ENCODE data around the gene FGD4.
"Not testable (repeated sequence)": the region's sequence is repeated elsewhere in the genome, so short reads cannot be mapped to it uniquely, and the experiment has no call there.

FGD4 gene

DNA sequence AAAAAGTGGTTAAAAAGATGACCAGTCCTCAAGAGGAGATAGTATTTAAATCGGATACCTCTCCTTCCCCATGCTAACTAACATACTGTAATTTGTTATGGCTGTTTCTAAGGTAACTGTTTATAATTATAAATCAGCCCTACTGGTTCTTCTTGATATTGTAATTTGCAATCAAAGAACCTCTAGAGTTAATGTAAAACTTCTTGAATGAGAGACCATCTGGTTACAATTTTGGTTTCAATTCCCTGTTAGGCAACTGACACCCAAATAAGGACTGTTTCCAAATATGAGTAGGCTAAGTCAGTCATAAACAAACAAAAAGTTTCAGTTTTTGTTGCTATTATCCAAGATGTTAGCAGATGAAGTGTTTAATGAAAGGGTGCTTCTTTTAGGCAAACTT, 159.5 kb downstream of the FGD4 start:
- peaks cover under 1% of the 10 kb centered on the region for H3K9me3 ChIP-seq (ENCODE audit: low read length)
- H3K27me3 ChIP-seq (ENCODE audit: insufficient read depth, low read length) = no peaks in the 10 kb centered on the region
- H3K4me3 ChIP-seq (ENCODE audit: low read length) = no peak overlapping the region
- no peak overlapping the region for H2AFZ ChIP-seq (ENCODE audit: low read depth, low read length)
- H3K4me1 ChIP-seq (ENCODE audit: insufficient read depth, low read length) = peaks cover 12% of the 10 kb centered on the region
- peaks cover under 1% of the 10 kb centered on the region for H3K36me3 ChIP-seq (ENCODE audit: insufficient read depth, low read length)

DNA sequence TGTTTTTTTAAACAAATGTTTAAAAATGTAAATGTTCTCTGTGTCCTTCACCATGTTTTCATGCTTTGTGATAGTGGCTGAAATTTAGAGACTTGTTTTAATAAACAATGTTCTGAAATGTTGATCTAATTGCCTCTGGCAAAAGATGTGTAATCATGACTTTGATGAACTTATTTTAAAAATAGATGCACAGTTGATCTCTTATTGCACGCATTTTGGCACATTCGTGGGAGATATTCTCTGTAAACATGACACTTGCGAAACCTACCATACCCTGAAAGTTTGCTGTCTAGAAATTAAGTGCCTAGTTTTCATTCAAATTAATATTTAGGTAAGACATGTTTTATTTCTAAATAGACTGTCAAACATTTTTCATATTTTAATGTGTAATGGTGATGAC, 160.1 kb downstream of the FGD4 start:
- Histone ChIP-seq H3K4me1 (ENCODE audit: insufficient read depth, low read length) (peaks cover 12% of the 10 kb centered on the region), H2AFZ (ENCODE audit: low read depth, low read length) (no peak overlapping the region), H3K4me3 (ENCODE audit: low read length) (no peak overlapping the region), H3K36me3 (ENCODE audit: insufficient read depth, low read length) (peaks cover 6% of the 10 kb centered on the region), H3K9me3 (ENCODE audit: low read length) (peaks cover 4% of the 10 kb centered on the region), H3K27me3 (ENCODE audit: insufficient read depth, low read length) (no peaks in the 10 kb centered on the region)

DNA sequence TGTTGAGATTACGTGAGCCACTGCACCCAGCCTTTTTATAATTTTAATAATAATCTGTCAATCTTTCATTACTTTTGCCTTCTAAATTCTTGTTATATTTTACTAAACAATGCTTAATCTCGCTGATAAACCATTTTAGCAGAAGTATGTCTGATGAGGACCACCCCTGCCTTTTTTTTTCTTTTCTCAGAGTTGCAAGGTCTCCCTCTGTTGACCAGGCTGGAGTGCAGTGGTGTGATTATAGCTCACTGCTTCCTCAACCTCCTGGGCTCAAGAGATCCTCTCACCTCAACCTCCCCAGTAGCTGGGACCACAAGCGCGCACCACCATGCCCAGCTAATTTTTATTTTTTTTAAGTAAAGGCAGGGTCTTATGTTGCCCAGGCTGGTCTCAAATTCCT, 161.2 kb downstream of the FGD4 start:
- Histone ChIP-seq H3K36me3 (ENCODE audit: insufficient read depth, low read length) (peaks cover 16% of the 10 kb centered on the region), H3K9me3 (ENCODE audit: low read length) (peaks cover 4% of the 10 kb centered on the region), H2AFZ (ENCODE audit: low read depth, low read length) (no peak overlapping the region), H3K27me3 (ENCODE audit: insufficient read depth, low read length) (no peaks in the 10 kb centered on the region), H3K4me3 (ENCODE audit: low read length) (no peak overlapping the region), H3K4me1 (ENCODE audit: insufficient read depth, low read length) (peaks cover 12% of the 10 kb centered on the region)

DNA sequence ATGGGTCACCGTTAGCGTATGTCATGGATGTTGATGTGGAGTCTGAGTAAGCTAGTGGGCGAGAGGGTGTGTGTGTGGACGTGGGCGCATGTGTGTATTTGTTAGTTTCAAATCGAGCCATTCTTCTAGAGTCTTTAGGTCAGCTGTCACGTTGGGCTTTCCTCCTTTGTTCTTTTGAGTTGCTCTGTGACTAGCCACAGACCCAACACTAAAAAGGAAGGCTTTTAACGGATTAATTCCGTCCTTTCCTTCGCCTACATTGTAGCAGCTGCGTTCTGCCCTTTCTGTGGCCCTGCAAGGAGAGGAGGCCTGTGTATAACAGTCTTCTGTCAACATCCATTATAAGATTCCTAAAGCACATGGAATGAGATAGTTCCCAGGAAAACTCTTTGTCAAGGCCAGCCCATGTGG, 162.6 kb downstream of the FGD4 start:
- Histone ChIP-seq H3K27me3 (ENCODE audit: insufficient read depth, low read length) (no peaks in the 10 kb centered on the region), H3K36me3 (ENCODE audit: insufficient read depth, low read length) (peaks cover 22% of the 10 kb centered on the region), H3K9me3 (ENCODE audit: low read length) (peaks cover 4% of the 10 kb centered on the region), H3K4me1 (ENCODE audit: insufficient read depth, low read length) (peaks cover 26% of the 10 kb centered on the region), H3K4me3 (ENCODE audit: low read length) (peak overlapping the region; percentile 18), H2AFZ (ENCODE audit: low read depth, low read length) (no peak overlapping the region)

DNA sequence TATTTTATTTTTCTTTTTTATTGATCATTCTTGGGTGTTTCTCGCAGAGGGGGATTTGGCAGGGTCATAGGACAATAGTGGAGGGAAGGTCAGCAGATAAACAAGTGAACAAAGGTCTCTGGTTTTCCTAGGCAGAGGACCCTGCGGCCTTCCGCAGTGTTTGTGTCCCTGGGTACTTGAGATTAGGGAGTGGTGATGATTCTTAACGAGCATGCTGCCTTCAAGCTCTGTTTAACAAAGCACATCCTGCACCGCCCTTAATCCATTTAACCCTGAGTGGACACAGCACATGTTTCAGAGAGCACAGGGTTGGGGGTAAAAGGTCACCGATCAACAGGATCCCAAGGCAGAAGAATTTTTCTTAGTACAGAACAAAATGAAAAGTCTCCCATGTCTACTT, 163.1 kb downstream of the FGD4 start:
- Histone ChIP-seq H3K4me3 (ENCODE audit: low read length) (peak overlapping the region; percentile 18), H3K36me3 (ENCODE audit: insufficient read depth, low read length) (peaks cover 22% of the 10 kb centered on the region), H3K4me1 (ENCODE audit: insufficient read depth, low read length) (peaks cover 31% of the 10 kb centered on the region)
- H3K27me3 ChIP-seq (ENCODE audit: insufficient read depth, low read length); H3K9me3 ChIP-seq (ENCODE audit: low read length); H2AFZ ChIP-seq (ENCODE audit: low read depth, low read length): not testable (repeated sequence)

DNA sequence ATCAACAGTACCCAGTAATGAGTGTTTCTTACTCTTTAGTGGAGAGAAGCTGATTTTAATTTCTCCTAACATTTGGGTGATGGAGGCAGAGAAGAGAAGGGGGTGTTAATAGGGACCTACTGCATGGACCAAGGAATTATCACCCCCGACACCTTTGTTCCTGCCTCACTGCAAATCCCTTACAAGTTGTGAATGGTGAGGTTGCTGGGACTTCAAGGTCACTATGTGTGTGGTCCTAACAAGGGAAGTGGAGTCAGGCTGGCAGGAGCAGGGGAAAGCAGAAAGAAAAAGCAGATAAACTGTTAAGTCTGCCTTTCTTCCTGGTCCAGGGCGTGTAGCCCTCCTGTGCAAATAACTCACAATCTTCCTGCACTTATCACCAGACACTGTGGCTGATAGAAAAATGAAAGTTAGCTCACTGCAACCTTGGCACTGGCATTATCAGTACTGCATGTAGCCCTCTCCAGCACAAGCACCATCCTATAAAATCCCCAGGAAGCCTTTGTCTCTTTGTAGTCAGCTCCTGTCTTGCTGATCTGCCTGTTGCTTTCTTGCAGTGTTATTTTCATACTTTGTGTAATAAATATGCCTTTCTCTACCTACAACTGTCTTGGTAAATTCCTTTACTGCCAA, 167.4 kb downstream of the FGD4 start:
- no peak overlapping the region for H3K4me3 ChIP-seq (ENCODE audit: low read length)

DNA sequence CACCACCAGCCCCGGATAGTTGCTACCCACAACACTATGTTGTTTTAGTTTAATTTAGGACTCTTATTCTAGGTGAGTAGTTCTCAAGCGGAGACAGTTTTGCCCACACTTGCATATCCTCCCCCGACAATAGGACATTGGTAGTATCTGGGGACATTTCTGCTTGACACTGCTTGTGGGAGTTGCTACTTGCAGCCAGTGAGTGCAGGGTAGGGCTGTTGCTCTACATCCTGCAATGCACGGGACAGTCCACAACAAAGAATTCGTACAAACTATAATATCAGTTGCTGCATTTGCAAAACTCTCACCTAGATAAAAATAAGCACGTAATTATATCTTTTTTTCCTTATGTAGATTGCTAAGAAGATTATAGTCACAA, 167.9 kb downstream of the FGD4 start:
- H3K4me1 ChIP-seq (ENCODE audit: insufficient read depth, low read length) = peaks cover 20% of the 10 kb centered on the region
- no peaks in the 10 kb centered on the region for H3K27me3 ChIP-seq (ENCODE audit: insufficient read depth, low read length)
- no peak overlapping the region for H3K4me3 ChIP-seq (ENCODE audit: low read length)
- no peak overlapping the region for H2AFZ ChIP-seq (ENCODE audit: low read depth, low read length)
- peaks cover 22% of the 10 kb centered on the region for H3K36me3 ChIP-seq (ENCODE audit: insufficient read depth, low read length)
- H3K9me3 ChIP-seq (ENCODE audit: low read length) = peaks cover 4% of the 10 kb centered on the region

More for the DNA sequence above, 167.4 kb downstream of the FGD4 start:
- Histone ChIP-seq H2AFZ (ENCODE audit: low read depth, low read length) (no peak overlapping the region), H3K36me3 (ENCODE audit: insufficient read depth, low read length) (peaks cover 22% of the 10 kb centered on the region), H3K4me1 (ENCODE audit: insufficient read depth, low read length) (peaks cover 23% of the 10 kb centered on the region), H3K9me3 (ENCODE audit: low read length) (peaks cover 4% of the 10 kb centered on the region), H3K27me3 (ENCODE audit: insufficient read depth, low read length) (no peaks in the 10 kb centered on the region)

DNA sequence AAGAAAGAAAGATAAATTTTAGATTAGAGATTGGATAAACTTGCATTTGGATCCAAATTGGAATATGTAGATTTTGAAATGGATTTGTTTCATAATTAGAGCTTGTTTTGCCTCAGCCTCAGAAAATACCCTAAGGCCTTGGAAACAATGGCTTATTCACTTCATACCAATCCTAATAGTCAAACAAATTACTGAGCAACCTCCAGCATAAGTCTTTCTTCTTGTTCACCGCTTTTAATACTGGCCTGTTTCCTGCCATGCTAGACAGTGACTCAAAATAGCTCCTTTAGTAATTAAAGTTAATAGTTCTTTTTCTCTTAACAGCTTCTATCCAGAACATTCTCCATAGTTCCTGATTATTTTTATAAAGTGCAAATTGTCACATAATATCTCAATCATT, 168.9 kb downstream of the FGD4 start:
- Histone ChIP-seq H3K4me1 (ENCODE audit: insufficient read depth, low read length) (peaks cover 20% of the 10 kb centered on the region), H3K27me3 (ENCODE audit: insufficient read depth, low read length) (no peaks in the 10 kb centered on the region), H3K9me3 (ENCODE audit: low read length) (peaks cover 4% of the 10 kb centered on the region), H2AFZ (ENCODE audit: low read depth, low read length) (no peak overlapping the region), H3K4me3 (ENCODE audit: low read length) (no peak overlapping the region), H3K36me3 (ENCODE audit: insufficient read depth, low read length) (peaks cover 22% of the 10 kb centered on the region)

DNA sequence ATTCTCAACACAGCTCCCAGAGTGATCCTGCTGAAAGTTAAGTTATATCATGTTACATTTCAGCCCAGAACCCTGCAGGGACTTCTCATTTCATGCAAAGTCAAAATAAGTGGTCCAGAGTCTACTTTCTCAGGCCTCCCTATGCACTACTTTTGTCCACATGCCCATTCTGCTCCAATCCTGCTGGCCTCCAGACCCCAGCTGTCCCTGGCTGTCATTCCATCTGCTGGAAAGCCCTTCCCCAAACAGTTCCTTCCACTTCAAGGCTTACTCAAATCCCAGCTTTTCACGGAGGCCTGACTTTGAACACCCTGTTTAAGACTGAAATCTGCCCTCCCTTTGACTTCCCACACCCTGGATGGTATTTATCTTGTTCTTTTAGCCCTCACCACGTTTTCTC, 169.9 kb downstream of the FGD4 start:
- Histone ChIP-seq H3K27me3 (ENCODE audit: insufficient read depth, low read length) (no peaks in the 10 kb centered on the region), H3K4me3 (ENCODE audit: low read length) (no peak overlapping the region), H3K4me1 (ENCODE audit: insufficient read depth, low read length) (peaks cover 20% of the 10 kb centered on the region), H3K36me3 (ENCODE audit: insufficient read depth, low read length) (peaks cover 18% of the 10 kb centered on the region), H2AFZ (ENCODE audit: low read depth, low read length) (no peak overlapping the region), H3K9me3 (ENCODE audit: low read length) (peaks cover under 1% of the 10 kb centered on the region)

DNA sequence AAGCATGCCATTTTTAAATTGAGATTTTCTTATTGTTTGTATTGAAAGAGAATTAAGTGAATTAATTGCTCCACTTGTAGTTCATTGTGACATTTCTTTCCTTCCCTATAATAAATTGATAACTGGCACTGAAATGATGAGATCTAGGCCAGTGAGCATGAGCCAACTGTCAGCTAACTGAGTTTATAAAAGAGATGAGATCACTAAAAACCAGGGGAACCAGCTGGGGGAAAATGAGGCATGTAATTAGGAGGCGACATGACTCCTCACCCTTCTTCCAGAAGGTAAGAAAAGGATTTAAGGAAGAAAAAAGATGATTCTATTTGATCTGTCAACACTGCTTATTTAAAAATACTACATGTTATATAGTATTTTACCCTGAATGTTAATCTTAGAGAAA, 175.2 kb downstream of the FGD4 start:
- Histone ChIP-seq H3K36me3 (ENCODE audit: insufficient read depth, low read length) (peaks cover 17% of the 10 kb centered on the region), H3K4me3 (ENCODE audit: low read length) (no peak overlapping the region), H3K27me3 (ENCODE audit: insufficient read depth, low read length) (no peaks in the 10 kb centered on the region), H3K9me3 (ENCODE audit: low read length) (peaks cover 5% of the 10 kb centered on the region), H2AFZ (ENCODE audit: low read depth, low read length) (no peak overlapping the region), H3K4me1 (ENCODE audit: insufficient read depth, low read length) (peaks cover 2% of the 10 kb centered on the region)

DNA sequence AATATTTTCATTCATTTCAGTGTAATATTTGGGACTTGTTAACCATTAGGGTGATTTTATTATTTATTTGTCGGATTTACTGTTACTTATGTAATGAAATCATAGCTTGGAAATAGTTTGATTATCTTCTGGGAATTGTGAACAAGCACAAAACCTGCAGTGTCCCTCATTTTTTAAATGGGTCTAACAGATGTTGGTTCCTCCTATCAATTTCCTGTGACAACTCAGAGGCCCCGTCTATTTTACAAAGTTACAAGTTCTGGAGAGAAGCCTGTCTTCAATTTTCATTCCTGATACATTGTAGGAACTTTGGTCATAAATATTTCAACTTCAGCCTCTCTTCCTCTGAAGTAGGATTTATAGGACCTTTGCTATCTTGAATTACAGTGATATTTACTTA, 178.0 kb downstream of the FGD4 start:
- peaks cover 32% of the 10 kb centered on the region for H3K36me3 ChIP-seq (ENCODE audit: insufficient read depth, low read length)

DNA sequence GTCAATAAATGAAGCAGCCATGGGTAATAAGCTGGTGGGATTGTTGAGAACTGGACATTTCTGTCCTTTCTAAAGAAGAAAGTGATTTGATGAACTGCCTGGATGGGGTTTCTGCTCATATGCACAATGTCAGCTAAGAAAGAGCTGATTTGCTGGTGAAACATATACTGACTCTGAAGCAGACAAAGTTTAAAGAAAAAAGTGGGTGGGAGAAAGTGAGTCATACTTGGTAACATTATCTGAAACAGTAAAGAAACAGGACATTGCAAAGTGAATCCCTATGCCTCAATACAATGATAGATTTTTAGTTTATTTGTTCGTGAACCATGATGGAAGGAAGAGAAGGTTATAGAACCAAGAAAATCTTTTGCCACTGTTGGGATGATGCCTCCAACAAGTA, 184.2 kb downstream of the FGD4 start:
- Histone ChIP-seq H2AFZ (ENCODE audit: low read depth, low read length) (no peak overlapping the region), H3K4me3 (ENCODE audit: low read length) (no peak overlapping the region), H3K27me3 (ENCODE audit: insufficient read depth, low read length) (no peaks in the 10 kb centered on the region), H3K9me3 (ENCODE audit: low read length) (peaks cover 3% of the 10 kb centered on the region), H3K36me3 (ENCODE audit: insufficient read depth, low read length) (peaks cover 31% of the 10 kb centered on the region), H3K4me1 (ENCODE audit: insufficient read depth, low read length) (peaks cover 5% of the 10 kb centered on the region)

More for the DNA sequence above, 178.0 kb downstream of the FGD4 start:
- H3K4me1 ChIP-seq (ENCODE audit: insufficient read depth, low read length) = peaks cover 2% of the 10 kb centered on the region
- no peaks in the 10 kb centered on the region for H3K27me3 ChIP-seq (ENCODE audit: insufficient read depth, low read length)
- H3K4me3 ChIP-seq (ENCODE audit: low read length) = no peak overlapping the region
- no peak overlapping the region for H2AFZ ChIP-seq (ENCODE audit: low read depth, low read length)
- peaks cover 8% of the 10 kb centered on the region for H3K9me3 ChIP-seq (ENCODE audit: low read length)

DNA sequence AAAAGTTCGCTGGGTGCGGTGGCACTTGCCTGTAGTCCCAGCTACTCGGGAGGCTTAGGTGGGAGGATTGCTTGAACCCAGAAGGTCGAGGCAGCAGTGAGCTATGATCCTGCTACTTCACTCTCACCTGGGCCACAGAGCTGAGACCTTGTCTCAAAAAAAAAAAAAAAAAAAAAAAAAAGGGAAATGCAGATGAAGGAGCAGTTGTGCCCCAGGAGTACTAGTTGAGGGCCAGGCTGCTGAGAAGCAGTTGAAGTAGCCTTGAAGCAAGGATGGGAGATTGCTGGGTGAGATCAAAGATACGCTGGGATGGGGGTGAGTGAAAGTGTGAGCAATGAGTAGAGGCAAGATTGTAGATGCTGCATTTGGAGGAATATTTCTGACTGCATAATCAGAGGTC, 186.3 kb downstream of the FGD4 start:
- Histone ChIP-seq H3K27me3 (ENCODE audit: insufficient read depth, low read length) (no peaks in the 10 kb centered on the region), H3K36me3 (ENCODE audit: insufficient read depth, low read length) (peaks cover 33% of the 10 kb centered on the region), H3K4me1 (ENCODE audit: insufficient read depth, low read length) (peaks cover 5% of the 10 kb centered on the region), H2AFZ (ENCODE audit: low read depth, low read length) (no peak overlapping the region), H3K4me3 (ENCODE audit: low read length) (no peak overlapping the region), H3K9me3 (ENCODE audit: low read length) (no peaks in the 10 kb centered on the region)

DNA sequence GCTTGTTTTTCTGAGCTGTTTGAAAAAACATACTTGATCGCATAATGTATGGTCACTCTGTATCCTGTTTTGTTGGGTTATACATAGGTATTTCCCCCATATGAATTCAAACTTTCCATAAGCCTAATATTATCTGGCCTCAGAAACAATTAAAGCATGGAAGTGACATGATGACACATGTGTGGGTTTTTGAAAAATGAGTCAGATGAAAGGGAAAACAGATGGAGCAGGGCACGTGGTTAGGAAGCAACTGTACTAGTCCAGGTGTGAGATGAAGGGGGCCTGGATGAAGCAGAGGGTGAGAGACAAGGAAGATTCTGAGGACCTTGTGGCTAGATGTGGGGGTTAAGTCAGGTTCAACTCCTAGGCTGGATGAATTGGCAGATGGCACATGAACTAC, 187.0 kb downstream of the FGD4 start:
- H3K9me3 ChIP-seq (ENCODE audit: low read length) = no peaks in the 10 kb centered on the region
- H3K36me3 ChIP-seq (ENCODE audit: insufficient read depth, low read length) = peaks cover 33% of the 10 kb centered on the region
- H2AFZ ChIP-seq (ENCODE audit: low read depth, low read length) = no peak overlapping the region
- no peak overlapping the region for H3K4me3 ChIP-seq (ENCODE audit: low read length)
- no peaks in the 10 kb centered on the region for H3K27me3 ChIP-seq (ENCODE audit: insufficient read depth, low read length)
- peaks cover 5% of the 10 kb centered on the region for H3K4me1 ChIP-seq (ENCODE audit: insufficient read depth, low read length)

Data from neuron (in vitro differentiated cells).